Activated CD4-positive, CD25-positive, alpha-beta regulatory T cell treated with anti-CD3 and anti-CD28 coated beads, Interleukin-2, amount 50 U/mL, for 16 hours (primary cell): ENCODE measurements around the gene MTERF4.
"Not testable (repeated sequence)": the region's sequence is repeated elsewhere in the genome, so short reads cannot be mapped to it uniquely, and the experiment has no call there.

Experiments used
- DNase-seq: peaks from one replicate; pipeline ENCODE4 v3.0.0-alpha.2; 2020; ENCODE audit warnings: low read depth, low spot score

MTERF4 gene

GRCh38 chr2:241110607-241111439 lies 8.7 kb upstream of the MTERF4 start:
- DNase-seq, result no peak

DNA sequence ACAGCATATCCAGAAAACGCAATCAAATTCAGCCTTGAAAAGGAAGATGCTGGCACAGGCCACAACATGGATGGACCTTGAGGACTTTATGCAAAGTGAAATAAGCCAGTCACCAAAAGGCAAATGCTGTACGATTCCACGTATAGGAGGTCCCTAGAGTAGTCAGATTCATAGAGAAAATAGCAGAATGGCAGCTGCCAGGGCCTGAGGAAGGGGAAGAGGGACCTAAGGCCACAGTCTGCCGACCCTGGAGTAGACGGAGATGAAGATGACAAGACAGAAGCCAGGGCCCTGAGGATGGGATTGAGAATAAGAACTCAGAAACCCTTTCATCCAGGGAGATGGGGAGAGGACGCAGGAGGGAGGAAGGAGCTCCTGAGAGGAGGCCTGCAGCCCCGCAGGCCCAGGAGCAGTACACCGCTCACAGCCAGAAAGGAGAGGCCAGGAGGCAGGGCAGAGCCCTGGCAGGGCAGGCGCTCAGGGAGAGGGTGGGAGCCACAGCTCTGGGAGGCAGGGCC lies 8.1 kb upstream of the MTERF4 start:
- DNase-seq, result no peak

DNA sequence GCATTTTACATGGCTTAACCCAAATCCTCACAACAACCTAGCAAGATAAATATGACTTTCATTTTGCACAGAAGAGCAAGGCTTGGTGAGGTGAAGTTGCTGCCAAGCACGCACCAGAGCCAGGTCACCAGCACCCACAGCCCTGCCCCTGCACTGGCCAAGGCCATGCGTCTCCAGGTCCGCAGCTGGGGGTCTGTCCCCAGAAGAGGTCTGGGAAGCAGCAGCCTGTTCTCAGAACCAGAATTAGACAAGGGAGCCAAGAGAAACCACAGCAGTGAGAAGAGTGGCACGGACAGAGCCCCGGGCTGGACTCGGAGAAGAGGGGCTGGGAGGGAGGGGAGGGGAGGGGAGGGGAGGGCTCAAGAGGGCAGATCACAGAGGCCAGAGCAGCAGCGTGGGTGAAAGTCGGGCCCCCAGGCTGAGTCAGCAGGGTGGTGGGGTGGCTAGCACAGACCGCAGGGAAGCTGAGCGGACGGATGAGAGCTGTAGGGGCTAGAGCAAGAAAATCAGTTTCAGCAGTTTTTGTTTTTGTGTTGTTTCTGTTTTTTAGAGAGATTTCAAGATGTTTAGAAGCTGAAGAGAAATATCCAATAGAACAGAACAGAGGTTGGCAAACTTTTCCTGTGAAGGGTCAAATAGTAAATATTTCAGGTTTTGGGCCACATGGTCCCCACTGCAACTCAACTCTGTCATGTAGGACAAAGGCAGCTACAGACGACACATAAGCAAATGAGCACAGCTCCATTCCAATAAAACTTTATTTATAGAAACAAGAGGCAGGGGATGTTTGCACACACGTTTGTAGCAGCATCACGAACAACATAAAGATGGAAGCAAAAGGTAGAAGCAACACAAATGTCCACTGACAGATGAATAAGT lies 7.4 kb upstream of the MTERF4 start:
- no peak for DNase-seq

DNA sequence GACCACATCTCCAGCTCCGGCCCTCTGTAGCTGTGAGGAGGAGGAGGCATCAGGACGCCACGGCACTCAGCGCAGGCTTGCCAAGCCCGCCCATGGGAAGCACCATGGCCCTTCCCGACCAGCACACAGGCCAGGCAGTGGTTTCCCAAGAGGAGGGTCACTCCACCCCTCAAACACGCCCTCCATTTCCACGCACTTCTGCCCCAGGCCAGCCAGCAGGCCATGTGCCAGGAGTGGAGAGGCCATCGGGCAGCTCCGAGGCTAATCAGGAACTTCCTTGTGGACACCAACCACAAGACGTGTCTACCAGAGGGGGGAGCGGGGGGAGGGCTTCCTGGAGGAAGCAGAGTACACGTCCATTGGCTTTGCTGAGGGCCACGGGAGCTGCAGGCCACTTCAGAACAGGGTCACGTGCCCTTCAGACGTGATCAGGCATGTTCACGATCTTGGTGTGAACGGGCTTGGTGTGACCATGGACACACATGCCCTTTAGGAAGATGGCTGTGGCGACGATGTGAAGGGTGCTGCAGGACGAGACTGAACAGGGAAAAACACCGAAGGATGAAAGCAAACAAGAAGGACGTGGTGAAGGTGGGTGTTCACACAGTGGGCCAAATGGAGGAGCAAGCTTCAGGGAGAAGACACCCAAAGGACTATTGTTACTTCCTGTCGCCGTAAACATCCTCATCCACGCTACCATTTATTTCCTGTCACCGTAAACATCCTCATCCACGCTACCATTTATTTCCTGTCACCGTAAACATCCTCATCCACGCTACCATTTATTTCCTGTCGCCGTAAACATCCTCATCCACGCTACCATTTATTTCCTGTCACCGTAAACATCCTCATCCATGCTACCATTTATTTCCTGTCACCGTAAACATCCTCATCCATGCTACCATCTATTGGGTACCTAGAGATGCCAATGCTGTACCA lies 6.5 kb upstream of the MTERF4 start:
- no peak for DNase-seq

DNA sequence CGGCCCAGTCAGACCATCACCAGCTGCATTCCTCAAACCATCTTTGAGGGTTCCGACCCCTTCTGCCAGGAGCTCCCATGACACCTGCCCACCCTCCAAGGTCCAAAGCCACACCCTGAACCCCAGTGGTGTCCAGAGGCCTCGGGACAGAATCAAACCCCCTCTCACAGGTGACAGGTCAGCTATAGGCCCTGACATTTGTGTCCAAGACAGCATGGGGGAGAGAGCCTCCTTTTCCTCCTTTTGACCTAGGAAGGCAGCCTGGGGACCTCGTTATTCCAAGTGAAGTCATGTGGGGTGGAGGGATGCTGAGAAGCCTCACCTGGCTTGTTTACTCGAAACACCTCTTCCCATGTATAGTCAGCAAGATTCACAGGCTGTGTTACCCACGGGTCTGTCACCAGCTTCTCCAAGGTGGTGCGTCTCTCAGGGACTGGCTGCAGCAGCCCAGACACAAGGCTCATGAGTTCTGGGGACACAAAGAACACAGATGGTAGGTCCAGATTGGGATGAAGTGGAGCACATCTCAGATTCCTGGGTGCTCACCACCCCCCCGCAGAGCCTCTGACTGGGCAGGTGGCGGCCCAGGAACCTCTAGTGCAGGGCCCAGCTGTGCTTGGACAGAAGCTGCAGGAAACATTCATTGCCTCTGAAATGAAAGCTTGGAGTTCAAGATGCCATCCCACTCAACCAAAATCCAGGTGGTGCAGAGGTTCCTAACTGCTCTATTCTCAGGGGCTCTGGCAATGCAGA lies 5.1 kb upstream of the MTERF4 start:
- DNase-seq, result no peak

DNA sequence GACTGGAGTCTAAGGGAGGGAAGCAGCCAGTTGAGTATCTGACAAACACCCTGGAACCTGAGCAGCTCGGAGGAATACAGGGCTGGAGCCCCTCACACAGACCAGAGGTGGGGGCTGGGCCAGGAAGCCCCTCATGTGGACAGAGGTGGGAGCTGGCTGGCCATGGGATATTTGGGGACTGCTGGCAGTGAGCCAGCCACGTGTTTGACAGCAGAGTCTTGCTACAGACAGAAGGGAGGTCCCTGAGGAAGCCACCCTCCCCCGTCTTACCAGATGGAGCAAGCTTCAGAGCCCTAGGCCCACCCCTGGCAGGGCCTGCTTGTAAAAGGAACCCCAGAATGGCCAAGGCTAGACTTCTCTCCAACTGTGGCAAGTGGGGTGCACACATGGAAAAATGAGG lies 3.6 kb upstream of the MTERF4 start:
- DNase-seq, result no peak

GRCh38 chr2:241104611-241105010 lies 2.5 kb upstream of the MTERF4 start:
- DNase-seq, result not testable (repeated sequence)

DNA sequence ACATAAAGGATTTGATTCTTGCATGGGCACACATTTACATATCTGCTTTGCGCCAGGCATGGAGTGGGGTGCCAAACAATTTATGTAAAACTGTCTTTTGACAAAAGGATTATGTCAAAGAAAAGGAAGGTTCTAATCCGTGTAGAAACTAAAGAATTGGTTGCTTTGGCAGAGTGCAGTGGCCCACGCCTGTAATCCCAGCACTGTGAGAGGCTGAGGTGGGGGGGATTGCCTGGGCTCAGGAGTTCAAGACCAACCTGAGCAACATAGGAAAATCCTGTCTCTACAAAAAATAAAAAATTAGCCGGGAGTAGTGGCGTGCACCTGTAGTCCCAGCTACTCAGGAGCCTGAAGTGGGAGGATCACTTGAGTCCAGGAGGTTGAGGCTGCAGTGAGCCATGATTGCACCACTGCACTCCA lies 1.1 kb upstream of the MTERF4 start:
- DNase-seq, result no peak

DNA sequence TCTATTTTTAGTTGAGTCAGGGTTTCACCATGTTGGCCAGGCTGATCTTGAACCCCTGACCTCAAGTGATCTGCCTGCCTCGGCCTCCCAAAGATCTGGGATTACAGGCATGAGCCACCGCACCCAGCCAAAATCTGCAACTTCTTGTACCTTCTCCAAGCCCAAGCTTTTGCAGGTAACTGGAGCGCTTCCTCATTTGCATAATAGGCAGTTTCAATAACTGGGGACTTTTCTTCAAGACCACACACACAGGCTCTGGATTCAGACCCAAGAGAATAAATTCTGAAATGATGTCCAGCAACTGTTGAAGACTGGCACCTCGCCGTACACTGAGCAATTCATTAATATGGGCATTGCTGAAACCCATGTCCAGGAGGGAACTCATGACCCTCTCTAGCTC lies 2.8 kb downstream of the MTERF4 start:
- DNase-seq, result no peak

DNA sequence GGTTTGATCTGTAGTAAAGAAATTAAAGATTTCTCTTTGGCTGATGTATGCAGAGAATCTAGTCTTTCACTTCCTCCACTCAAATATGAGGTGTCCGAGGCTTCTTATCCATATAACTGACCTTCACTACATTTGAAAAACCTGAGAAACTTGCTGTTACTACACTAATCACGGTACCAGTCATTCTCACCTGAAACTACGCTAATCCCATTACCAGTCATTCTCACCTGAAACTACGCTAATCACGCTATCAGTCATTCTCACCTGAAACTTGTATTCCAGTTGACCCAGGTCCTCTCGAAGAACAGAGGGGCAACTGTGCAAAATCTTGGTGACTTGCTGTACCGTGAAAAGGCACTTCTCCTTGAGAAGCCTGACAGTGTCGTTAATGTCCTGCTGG lies 5.1 kb downstream of the MTERF4 start:
- no peak for DNase-seq

DNA sequence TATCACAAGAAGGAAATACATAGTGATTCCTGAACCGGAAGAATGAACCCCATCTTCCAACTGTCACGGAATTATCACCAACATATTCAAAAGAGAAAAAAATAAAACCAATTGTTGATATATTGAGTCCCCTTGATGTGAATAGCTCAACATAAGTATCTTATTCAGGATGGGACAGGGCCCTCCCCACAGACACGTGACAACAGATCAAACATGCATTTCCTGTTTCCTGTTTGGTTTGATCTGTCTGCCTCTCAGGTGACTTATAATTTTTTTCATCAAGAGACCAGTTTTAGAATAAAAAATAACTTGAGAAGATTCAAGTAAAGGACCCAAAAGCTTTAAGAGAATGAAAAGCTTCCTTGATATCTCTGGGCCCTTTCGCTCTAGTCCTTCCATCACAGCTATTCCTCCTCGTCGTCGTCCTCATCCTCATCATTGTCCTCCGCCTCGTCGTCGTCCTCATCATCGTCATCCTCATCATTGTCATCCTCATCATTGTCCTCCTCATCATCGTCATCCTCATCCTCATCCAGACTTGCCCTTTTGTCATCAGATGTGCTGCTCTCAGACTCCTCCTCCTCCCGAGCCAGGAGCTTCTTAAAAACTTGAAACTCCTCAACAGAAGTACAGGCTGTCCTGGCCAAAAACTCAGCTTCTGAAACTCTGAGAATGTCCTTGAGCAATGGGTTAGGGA lies 6.3 kb downstream of the MTERF4 start:
- peak; percentile 37 for DNase-seq

DNA sequence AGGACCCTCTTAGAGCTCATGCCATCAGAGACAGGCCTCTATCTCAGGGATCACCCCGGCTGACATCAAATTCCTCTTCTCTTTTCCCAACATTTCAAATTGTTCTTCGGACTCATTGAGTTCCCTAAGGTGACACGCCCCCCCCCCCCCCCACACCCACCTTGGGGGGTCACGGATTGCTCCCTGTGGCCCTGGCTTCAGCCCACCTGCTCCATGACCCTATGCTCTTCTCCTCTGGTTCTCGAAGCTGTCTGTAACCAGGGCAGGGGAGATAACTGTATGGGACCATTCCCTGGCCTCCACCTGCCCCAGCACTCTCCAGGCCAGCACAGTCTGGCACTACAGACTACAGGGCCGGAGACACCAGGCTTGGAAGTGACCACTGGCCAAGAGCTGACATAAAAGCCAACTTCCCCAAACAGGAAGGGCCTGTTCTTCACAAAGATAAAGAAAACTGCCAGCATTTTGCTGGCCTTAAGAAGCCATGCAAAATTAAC lies 7.1 kb downstream of the MTERF4 start:
- DNase-seq, result no peak

DNA sequence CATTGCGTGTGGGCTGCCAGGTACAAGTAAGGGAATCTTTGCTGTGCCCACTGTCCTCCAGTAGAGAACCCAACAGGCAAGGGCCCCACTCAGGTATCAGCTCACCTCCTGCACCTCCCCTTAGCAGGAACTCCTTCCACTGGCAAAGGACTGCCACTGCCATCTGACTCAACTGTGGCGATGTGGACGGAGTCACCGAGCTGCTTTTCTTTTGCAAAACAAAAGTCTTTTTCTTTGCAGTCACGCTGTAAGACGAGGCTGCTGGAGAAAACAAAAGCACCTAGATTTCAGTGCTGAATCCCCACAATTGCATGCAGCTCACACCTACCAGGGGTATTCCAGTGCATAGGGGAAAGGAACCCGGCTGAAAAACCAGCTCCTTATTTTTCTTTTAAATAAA lies 7.9 kb downstream of the MTERF4 start:
- no peak for DNase-seq

- DNase-seq, result not testable (repeated sequence)
These were observed 8.8 kb downstream of the MTERF4 start for GRCh38 chr2:241093133-241093781.

- no peak for DNase-seq
These were observed 9.4 kb downstream of the MTERF4 start for GRCh38 chr2:241092677-241093076.

GRCh38 chr2:241091734-241092445 lies 10.2 kb downstream of the MTERF4 start:
- DNase-seq, result no peak

DNA sequence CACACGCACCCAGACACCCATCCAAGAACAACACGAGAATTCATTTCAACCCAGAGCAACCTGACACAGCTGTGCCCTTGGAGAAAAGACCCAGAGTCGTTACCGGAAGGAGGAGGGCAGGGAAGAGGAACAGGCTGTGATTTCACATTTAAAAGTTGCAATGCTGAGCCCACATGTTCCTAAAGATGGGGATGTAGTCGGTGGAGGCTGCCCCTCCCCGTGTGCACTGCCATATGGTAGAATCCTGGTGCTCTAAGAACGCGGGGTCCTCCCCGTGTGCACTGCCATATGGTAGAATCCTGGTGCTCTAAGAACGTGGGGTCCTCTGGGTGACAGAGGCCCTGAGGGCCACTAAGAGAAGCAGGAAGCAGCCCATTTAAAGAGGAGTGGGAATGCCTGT lies 10.9 kb downstream of the MTERF4 start:
- no peak for DNase-seq
